WTC11 (cell line): Measurements from ENCODE around the gene ADRA2C. TPM values are rescaled to one million over a fixed set of nuclear protein-coding genes. Genes with fewer than 3 reads are reported as not detected.
A peak's percentile ranks its signal among the peaks of the same experiment; 100 is the strongest.

Experiments
- AR ChIP-seq: fragments of 250-450 bp; sonication (Bioruptor Pico); IDR thresholded peaks from 2 replicates; pipeline ENCODE4 v1.9.0; 2021; ENCODE audit warnings: mild to moderate bottlenecking
- ATF3 ChIP-seq: sonication (generic); formaldehyde crosslinking; conservative IDR thresholded peaks from 2 replicates; pipeline ENCODE4 v1.8.1; 2022; ENCODE audit warnings: mild to moderate bottlenecking, missing genetic modification reagents
- CREM ChIP-seq: sonication (generic); formaldehyde crosslinking; IDR thresholded peaks from 2 replicates; pipeline ENCODE4 v1.8.1; 2022; ENCODE audit warnings: mild to moderate bottlenecking, missing genetic modification reagents, moderate library complexity
- EMX1 ChIP-seq: fragments of 250-450 bp; sonication (Bioruptor Pico); IDR thresholded peaks from 2 replicates; pipeline ENCODE4 v1.8.0; 2021; ENCODE audit warnings: mild to moderate bottlenecking
- ESRRA ChIP-seq: sonication (generic); formaldehyde crosslinking; IDR thresholded peaks from 2 replicates; pipeline ENCODE4 v1.8.1; 2022; ENCODE audit warnings: mild to moderate bottlenecking, missing genetic modification reagents, borderline replicate concordance
- ETV6 ChIP-seq: sonication (generic); formaldehyde crosslinking; IDR thresholded peaks from 2 replicates; pipeline ENCODE4 v1.8.1; 2022; ENCODE audit warnings: mild to moderate bottlenecking, missing genetic modification reagents
- FOXK1 ChIP-seq: sonication (generic); formaldehyde crosslinking; IDR thresholded peaks from 2 replicates; pipeline ENCODE4 v1.8.0; 2022; ENCODE audit warnings: mild to moderate bottlenecking, moderate library complexity, missing genetic modification reagents
- FOXP1 ChIP-seq: sonication (generic); formaldehyde crosslinking; IDR thresholded peaks from 2 replicates; pipeline ENCODE4 v1.8.0; 2022; ENCODE audit warnings: missing genetic modification reagents, mild to moderate bottlenecking, moderate library complexity, borderline replicate concordance
- IRF2 ChIP-seq: sonication (generic); formaldehyde crosslinking; IDR thresholded peaks from 2 replicates; pipeline ENCODE4 v1.8.0; 2022; ENCODE audit warnings: low read depth, missing genetic modification reagents, borderline replicate concordance
- JUN ChIP-seq: sonication (generic); formaldehyde crosslinking; IDR thresholded peaks from 2 replicates; pipeline ENCODE4 v1.8.0; 2023; ENCODE audit warnings: mild to moderate bottlenecking, missing genetic modification reagents
- KAT7 ChIP-seq: sonication (generic); formaldehyde crosslinking; IDR thresholded peaks from 2 replicates; pipeline ENCODE4 v1.8.1; 2023; ENCODE audit warnings: missing genetic modification reagents, mild to moderate bottlenecking, borderline replicate concordance
- MXD4 ChIP-seq: fragments of 250-450 bp; sonication (Bioruptor Pico); IDR thresholded peaks from 2 replicates; pipeline ENCODE4 v1.8.0; 2021; ENCODE audit warnings: mild to moderate bottlenecking, moderate library complexity, borderline replicate concordance
- MYBL2 ChIP-seq: sonication (generic); formaldehyde crosslinking; IDR thresholded peaks from 2 replicates; pipeline ENCODE4 v1.8.1; 2023; ENCODE audit warnings: mild to moderate bottlenecking, moderate library complexity, missing genetic modification reagents
- OVOL2 ChIP-seq: fragments of 250-450 bp; sonication (Bioruptor Pico); IDR thresholded peaks from 2 replicates; pipeline ENCODE4 v1.9.0; 2021; ENCODE audit warnings: mild to moderate bottlenecking, borderline replicate concordance
- PRRX2 ChIP-seq: fragments of 250-450 bp; sonication (Bioruptor Pico); IDR thresholded peaks from 2 replicates; pipeline ENCODE4 v1.8.0; 2021; ENCODE audit warnings: mild to moderate bottlenecking
- STAT6 ChIP-seq: sonication (generic); formaldehyde crosslinking; conservative IDR thresholded peaks from 2 replicates; pipeline ENCODE4 v1.8.1; 2023; ENCODE audit warnings: mild to moderate bottlenecking, low read depth, missing genetic modification reagents, moderate library complexity
- TEAD4 ChIP-seq: sonication (generic); formaldehyde crosslinking; IDR thresholded peaks from 2 replicates; pipeline ENCODE4 v1.8.0; 2022; ENCODE audit warnings: mild to moderate bottlenecking, missing genetic modification reagents
- ZNF416 ChIP-seq: fragments of 250-450 bp; sonication (Bioruptor Pico); IDR thresholded peaks from 2 replicates; pipeline ENCODE4 v1.9.0; 2021; ENCODE audit warnings: mild to moderate bottlenecking, inconsistent platforms
- ZNF512 ChIP-seq: sonication (generic); formaldehyde crosslinking; IDR thresholded peaks from 2 replicates; pipeline ENCODE4 v1.8.1; 2022; ENCODE audit warnings: missing genetic modification reagents, borderline replicate concordance
- ZNF532 ChIP-seq: fragments of 250-450 bp; sonication (Bioruptor Pico); IDR thresholded peaks from 2 replicates; pipeline ENCODE4 v1.9.0; 2021; ENCODE audit warnings: mild to moderate bottlenecking, borderline replicate concordance
- total RNA-seq: library from RNA; stranded (reverse); gene quantifications from 3 replicates; pipeline ENCODE4 v1.2.3, GENCODE V29; 2021
- TF ChIP-seq, protein P1 (sequence below): sonication (generic); formaldehyde crosslinking; IDR thresholded peaks from 2 replicates; pipeline ENCODE4 v1.8.0; 2023; ENCODE audit warnings: mild to moderate bottlenecking, missing genetic modification reagents
- TF ChIP-seq, protein P2 (sequence below): fragments of 250-450 bp; sonication (Bioruptor Pico); IDR thresholded peaks from 2 replicates; pipeline ENCODE4 v2.1.2; 2022; ENCODE audit warnings: mild to moderate bottlenecking, moderate library complexity

ADRA2C gene
- total RNA-seq, 1 experiment from 2014 or later: 21.8 TPM

GRCh38 chr4:3791910-3792542 lies 25.8 kb downstream of the ADRA2C start (continued):
- TF ChIP-seq CREM (CRISPR knock-in tag): peak; percentile 54; the same call in 1 of the 2 replicates
- TF ChIP-seq, protein P1, sequence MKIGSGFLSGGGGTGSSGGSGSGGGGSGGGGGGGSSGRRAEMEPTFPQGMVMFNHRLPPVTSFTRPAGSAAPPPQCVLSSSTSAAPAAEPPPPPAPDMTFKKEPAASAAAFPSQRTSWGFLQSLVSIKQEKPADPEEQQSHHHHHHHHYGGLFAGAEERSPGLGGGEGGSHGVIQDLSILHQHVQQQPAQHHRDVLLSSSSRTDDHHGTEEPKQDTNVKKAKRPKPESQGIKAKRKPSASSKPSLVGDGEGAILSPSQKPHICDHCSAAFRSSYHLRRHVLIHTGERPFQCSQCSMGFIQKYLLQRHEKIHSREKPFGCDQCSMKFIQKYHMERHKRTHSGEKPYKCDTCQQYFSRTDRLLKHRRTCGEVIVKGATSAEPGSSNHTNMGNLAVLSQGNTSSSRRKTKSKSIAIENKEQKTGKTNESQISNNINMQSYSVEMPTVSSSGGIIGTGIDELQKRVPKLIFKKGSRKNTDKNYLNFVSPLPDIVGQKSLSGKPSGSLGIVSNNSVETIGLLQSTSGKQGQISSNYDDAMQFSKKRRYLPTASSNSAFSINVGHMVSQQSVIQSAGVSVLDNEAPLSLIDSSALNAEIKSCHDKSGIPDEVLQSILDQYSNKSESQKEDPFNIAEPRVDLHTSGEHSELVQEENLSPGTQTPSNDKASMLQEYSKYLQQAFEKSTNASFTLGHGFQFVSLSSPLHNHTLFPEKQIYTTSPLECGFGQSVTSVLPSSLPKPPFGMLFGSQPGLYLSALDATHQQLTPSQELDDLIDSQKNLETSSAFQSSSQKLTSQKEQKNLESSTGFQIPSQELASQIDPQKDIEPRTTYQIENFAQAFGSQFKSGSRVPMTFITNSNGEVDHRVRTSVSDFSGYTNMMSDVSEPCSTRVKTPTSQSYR: peak; percentile 85; the same call in 1 of the 2 replicates
- no peak for TF ChIP-seq IRF2 (CRISPR knock-in tag)
- peak; percentile 62; the same call in 1 of the 2 replicates for TF ChIP-seq ATF3 (CRISPR knock-in tag)
- 0 out of 2 replicates have a peak, but pooled peaks have one; percentile 69 for TF ChIP-seq ETV6 (CRISPR knock-in tag)
- no peak for TF ChIP-seq ZNF512 (CRISPR knock-in tag)
- TF ChIP-seq ZNF532 (CRISPR knock-in tag): no peak
- TF ChIP-seq TEAD4 (CRISPR knock-in tag): peak; percentile 90; the same call in 1 of the 2 replicates
- peak; percentile 96 for TF ChIP-seq FOXK1
- TF ChIP-seq FOXP1 (CRISPR knock-in tag): peak; percentile 97
- TF ChIP-seq, protein P2, sequence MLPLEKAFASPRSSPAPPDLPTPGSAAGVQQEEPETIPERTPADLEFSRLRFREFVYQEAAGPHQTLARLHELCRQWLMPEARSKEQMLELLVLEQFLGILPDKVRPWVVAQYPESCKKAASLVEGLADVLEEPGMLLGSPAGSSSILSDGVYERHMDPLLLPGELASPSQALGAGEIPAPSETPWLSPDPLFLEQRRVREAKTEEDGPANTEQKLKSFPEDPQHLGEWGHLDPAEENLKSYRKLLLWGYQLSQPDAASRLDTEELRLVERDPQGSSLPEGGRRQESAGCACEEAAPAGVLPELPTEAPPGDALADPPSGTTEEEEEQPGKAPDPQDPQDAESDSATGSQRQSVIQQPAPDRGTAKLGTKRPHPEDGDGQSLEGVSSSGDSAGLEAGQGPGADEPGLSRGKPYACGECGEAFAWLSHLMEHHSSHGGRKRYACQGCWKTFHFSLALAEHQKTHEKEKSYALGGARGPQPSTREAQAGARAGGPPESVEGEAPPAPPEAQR (CRISPR knock-in tag): no peak
- TF ChIP-seq STAT6 (CRISPR knock-in tag): no peak
- TF ChIP-seq AR (CRISPR knock-in tag): no peak
- peak; percentile 90 for TF ChIP-seq ESRRA
- no peak for TF ChIP-seq EMX1 (CRISPR knock-in tag)
- TF ChIP-seq KAT7: peak; percentile 57; the same call in 1 of the 2 replicates
- TF ChIP-seq JUN (CRISPR knock-in tag): peak; percentile 94; the same call in 1 of the 2 replicates
- TF ChIP-seq MXD4: no peak
- TF ChIP-seq ZNF416 (CRISPR knock-in tag): no peak
- no peak for TF ChIP-seq OVOL2
- peak; percentile 79; the same call in 1 of the 2 replicates for TF ChIP-seq MYBL2 (CRISPR knock-in tag)
- no peak for TF ChIP-seq PRRX2
